H1 (cell line): ENCODE results near the gene VOPP1. TPM values are rescaled to one million over a fixed set of nuclear protein-coding genes. Genes with fewer than 3 reads are reported as not detected.

ENCODE experiments used
- CTCF ChIA-PET: fragments of 300-600 bp; sonication (Branson Sonifier 250); formaldehyde crosslinking; loops from one replicate; lab custom pipeline; 2021; ENCODE audit not compliant: partially characterized antibody; lab: Charles Lee
- POLR2A ChIA-PET: fragments of 300-600 bp; sonication (Branson Sonifier 250); formaldehyde crosslinking; loops from one replicate; lab custom pipeline; 2021; ENCODE audit warnings: inconsistent platforms; ENCODE audit not compliant: partially characterized antibody; lab: Charles Lee
- DNase-seq, 2 experiments: peaks; one replicate each; pipeline versions ENCODE4 v3.0.0 to v3.0.0-alpha.2; 2010 to 2022; ENCODE audit warnings: low spot score in 2 of 2, low read depth in 1 of 2, mixed read lengths in 1 of 2
- FAIRE-seq: peaks from 2 replicates; lab custom pipeline; 2011; peaks lifted over from hg19 to GRCh38; lab: Jason Lieb, UNC
- H2AFZ ChIP-seq: 2 replicates; pipeline ENCODE4 v1.8.1; 2012; ENCODE audit warnings: low read length, inconsistent platforms
- H2AK5ac ChIP-seq: 2 replicates; pipeline ENCODE4 v1.6.1; 2013; ENCODE audit warnings: low read depth, low read length
- H2BK120ac ChIP-seq: replicated peaks from 2 replicates; pipeline ENCODE3; 2013; ENCODE audit warnings: low read depth, low read length, inconsistent platforms
- H2BK12ac ChIP-seq: 2 replicates; pipeline ENCODE4 v1.6.1; 2013; ENCODE audit warnings: low read depth, low read length
- H2BK15ac ChIP-seq: 2 replicates; pipeline ENCODE4 v1.6.1; 2013; ENCODE audit warnings: low read length
- H2BK20ac ChIP-seq: 2 replicates; pipeline ENCODE4 v1.6.1; 2013; ENCODE audit warnings: low read length
- H2BK5ac ChIP-seq: 2 replicates; pipeline ENCODE4 v1.6.1; 2013; ENCODE audit warnings: low read depth, low read length
- H3K14ac ChIP-seq: 2 replicates; pipeline ENCODE4 v1.6.1; 2013; ENCODE audit warnings: inconsistent platforms; ENCODE audit not compliant: insufficient read length
- H3K18ac ChIP-seq: 2 replicates; pipeline ENCODE4 v1.6.1; 2013; ENCODE audit warnings: low read length; ENCODE audit errors: extremely low read depth
- H3K23ac ChIP-seq: 2 replicates; pipeline ENCODE4 v1.6.1; 2013; ENCODE audit warnings: inconsistent platforms; ENCODE audit not compliant: insufficient read length
- H3K23me2 ChIP-seq: 2 replicates; pipeline ENCODE4 v1.6.1; 2013; ENCODE audit warnings: low read depth, low read length
- H3K27ac ChIP-seq: 2 replicates; pipeline ENCODE4 v1.6.1; 2011; ENCODE audit warnings: low read depth, low read length, inconsistent platforms
- H3K27me3 ChIP-seq, 4 experiments: replicated peaks in 1 of 4; 1 replicate in 1 of 4; 2 replicates in 3 of 4; pipeline versions ENCODE4 v1.6.1 to v1.8.1; 2011 to 2013; ENCODE audit warnings: low read length in 3 of 4, mild to moderate bottlenecking in 3 of 4, inconsistent platforms in 2 of 4, mixed read lengths in 2 of 4, moderate library complexity in 1 of 4; ENCODE audit not compliant: control insufficient read depth in 3 of 4, insufficient read depth in 3 of 4; ENCODE audit errors: extremely low read depth in 1 of 4
- H3K36me3 ChIP-seq, 4 experiments: 2 replicates each; pipeline versions ENCODE4 v1.6.1 to v1.8.1; 2011 to 2013; ENCODE audit warnings: mild to moderate bottlenecking in 4 of 4, low read length in 3 of 4, moderate library complexity in 2 of 4, control low read depth in 1 of 4, inconsistent platforms in 1 of 4; ENCODE audit not compliant: insufficient read depth in 4 of 4, control insufficient read depth in 2 of 4
- H3K4ac ChIP-seq: replicated peaks from 2 replicates; pipeline ENCODE3; 2013; ENCODE audit warnings: low read length, low read depth, mixed read lengths, inconsistent platforms; ENCODE audit not compliant: insufficient read length
- H3K4me1 ChIP-seq, 4 experiments: replicated peaks in 1 of 4; 1 replicate in 1 of 4; 2 replicates in 3 of 4; pipeline versions ENCODE4 v1.6.1 to v1.8.1; 2011 to 2013; ENCODE audit warnings: low read length in 3 of 4, inconsistent platforms in 2 of 4, mixed read lengths in 1 of 4; ENCODE audit not compliant: insufficient read depth in 4 of 4, control insufficient read depth in 3 of 4
- H3K4me2 ChIP-seq, 2 experiments: 2 replicates each; pipeline versions ENCODE4 v1.6.1 to v1.8.1; 2011 to 2013; ENCODE audit warnings: low read depth in 2 of 2, low read length in 2 of 2, control low read depth in 1 of 2, inconsistent platforms in 1 of 2, mild to moderate bottlenecking in 1 of 2; ENCODE audit not compliant: insufficient read depth in 1 of 2
- H3K4me3 ChIP-seq, 4 experiments: fragments of 200-600, 300-600 bp in 1 of 4; sonication (generic), shearing (Covaris generic), sonication (Bioruptor Twin) in 1 of 4; 2 replicates each; pipeline versions ENCODE4 v1.5.1 to v1.8.1; 2011 to 2016; ENCODE audit warnings: low read length in 4 of 4, low read depth in 3 of 4, control low read depth in 2 of 4, inconsistent platforms in 2 of 4, mild to moderate bottlenecking in 2 of 4, mixed read lengths in 1 of 4, moderate library complexity in 1 of 4; ENCODE audit not compliant: insufficient read depth in 2 of 4; ENCODE audit errors: extremely low read depth in 1 of 4
- H3K56ac ChIP-seq: replicated peaks from 2 replicates; pipeline ENCODE3; 2013; ENCODE audit warnings: low read depth, mild to moderate bottlenecking, mixed read lengths, low read length, inconsistent platforms; ENCODE audit not compliant: insufficient read length
- H3K79me1 ChIP-seq: 2 replicates; pipeline ENCODE4 v1.6.1; 2013; ENCODE audit warnings: low read depth, low read length, control low read depth
- H3K79me2 ChIP-seq, 2 experiments: 2 replicates each; pipeline versions ENCODE4 v1.6.1 to v1.8.1; 2012 to 2013; ENCODE audit warnings: low read length in 2 of 2, mild to moderate bottlenecking in 2 of 2, inconsistent platforms in 1 of 2; ENCODE audit not compliant: insufficient read depth in 2 of 2, control insufficient read depth in 1 of 2
- H3K9ac ChIP-seq, 4 experiments: replicated peaks in 1 of 4; 1 replicate in 1 of 4; 2 replicates in 3 of 4; pipeline versions ENCODE4 v1.6.1 to v1.8.1; 2011 to 2013; ENCODE audit warnings: low read depth in 3 of 4, low read length in 3 of 4, control low read depth in 2 of 4, mild to moderate bottlenecking in 2 of 4, moderate library complexity in 2 of 4, inconsistent platforms in 1 of 4; ENCODE audit errors: extremely low read depth in 1 of 4
- H3K9me3 ChIP-seq, 2 experiments: 2 replicates each; pipeline versions ENCODE4 v1.6.1 to v1.8.1; 2012 to 2013; ENCODE audit warnings: mild to moderate bottlenecking in 2 of 2, moderate library complexity in 2 of 2, control low read depth in 1 of 2, inconsistent platforms in 1 of 2, low read depth in 1 of 2, low read length in 1 of 2, mixed read lengths in 1 of 2; ENCODE audit not compliant: insufficient read depth in 2 of 2
- H4K20me1 ChIP-seq, 2 experiments: replicated peaks in 1 of 2; 2 replicates each; pipeline versions ENCODE3 to v1.8.1; 2011 to 2013; ENCODE audit warnings: inconsistent platforms in 2 of 2, low read length in 2 of 2, mild to moderate bottlenecking in 1 of 2; ENCODE audit not compliant: insufficient read depth in 2 of 2, control insufficient read depth in 1 of 2
- H4K5ac ChIP-seq: 2 replicates; pipeline ENCODE4 v1.6.1; 2013; ENCODE audit warnings: low read length, low read depth, mixed read lengths, inconsistent platforms; ENCODE audit not compliant: insufficient read length
- H4K8ac ChIP-seq: 2 replicates; pipeline ENCODE4 v1.8.0; 2013; ENCODE audit warnings: mild to moderate bottlenecking, moderate library complexity, low read length, inconsistent platforms; ENCODE audit not compliant: insufficient read depth; ENCODE audit errors: extremely low read depth
- H4K91ac ChIP-seq: replicated peaks from 2 replicates; pipeline ENCODE3; 2013; ENCODE audit warnings: low read length, mixed read lengths, inconsistent platforms; ENCODE audit not compliant: insufficient read length
- BRCA1 ChIP-seq: IDR thresholded peaks from 2 replicates; pipeline ENCODE4 v1.6.1; 2012; ENCODE audit warnings: low read depth, low read length, improper control_type of control experiment
- FOSL1 ChIP-seq: IDR thresholded peaks from 2 replicates; pipeline ENCODE4 v1.6.1; 2011; ENCODE audit warnings: mild to moderate bottlenecking, low read depth, low read length, moderate library complexity; ENCODE audit not compliant: insufficient read depth
- GTF2F1 ChIP-seq: IDR thresholded peaks from 2 replicates; pipeline ENCODE4 v1.6.1; 2012; ENCODE audit warnings: low read depth, low read length, improper control_type of control experiment, borderline replicate concordance
- SIRT6 ChIP-seq: IDR thresholded peaks from one replicate; pipeline ENCODE4 v1.7.1; 2012; ENCODE audit warnings: low read length, inconsistent platforms
- SUZ12 ChIP-seq: fragments of 200-600 bp; sonication (generic); IDR thresholded peaks from 2 replicates; pipeline ENCODE4 v1.6.1; 2012; ENCODE audit warnings: mild to moderate bottlenecking, inconsistent platforms, low read length, moderate library complexity, mixed read lengths
- TBP ChIP-seq: IDR thresholded peaks from 2 replicates; pipeline ENCODE4 v1.6.1; 2011; ENCODE audit warnings: low read depth, low read length, improper control_type of control experiment
- TCF12 ChIP-seq: IDR thresholded peaks from 2 replicates; pipeline ENCODE4 v1.6.1; 2011; ENCODE audit warnings: low read depth, mild to moderate bottlenecking, low read length
- ZNF274 ChIP-seq: IDR thresholded peaks from 2 replicates; pipeline ENCODE4 v1.7.0; 2012; ENCODE audit warnings: low read length, borderline replicate concordance; ENCODE audit errors: extremely low read depth
- WGBS, 2 experiments: shearing (Covaris generic) in 1 of 2; methylation state at CpG; one replicate each; pipeline versions ENCODE4 v1.1.6 to v1.1.7; 2013 to 2015; ENCODE audit warnings: low lambda C conversion rate in 2 of 2, mixed read lengths in 2 of 2, inconsistent platforms in 1 of 2, low coverage in 1 of 2, missing lambda C conversion rate in 1 of 2; ENCODE audit not compliant: insufficient replicate concordance in 2 of 2, insufficient coverage in 1 of 2, insufficient read length in 1 of 2; ENCODE audit errors: extremely low coverage in 1 of 2, missing lambda C conversion rate in 1 of 2; 5-methylcytosine and 5-hydroxymethylcytosine counted together
- polyA plus RNA-seq, 7 experiments: library from polyadenylated mRNA; depleted of rRNA in 3 of 7; stranded (reverse) in 5 of 7; unstranded in 2 of 7; fragments of >200 nt in 5 of 7; fragments of 200-250 nt in 2 of 7; gene quantifications; 1 replicate in 5 of 7; 2 replicates in 1 of 7; 4 replicates in 1 of 7; pipeline versions ENCODE4 v1.2.1 to v1.2.3, GENCODE V29; 2011 to 2013; ENCODE audit warnings: missing spikeins in 2 of 7, mixed read lengths in 2 of 7
- total RNA-seq: library from RNA; stranded (reverse); fragmentation: NEBNext Ultra II Directional; extraction: Animal tissue kit (Norgen Biotek cat#: 25700); gene quantifications from 2 replicates; pipeline ENCODE4 v1.2.1, GENCODE V29; 2021
- TF ChIP-seq, protein P1 (sequence below): IDR thresholded peaks from 2 replicates; pipeline ENCODE4 v1.6.1; 2012; ENCODE audit warnings: inconsistent platforms

Gene VOPP1
- total and polyA plus RNA-seq, 2 of the 8 experiments (the other 6 are each of a cell fraction or from before 2014, with no cell fraction given): 44.7 to 83.0 TPM

DNA sequence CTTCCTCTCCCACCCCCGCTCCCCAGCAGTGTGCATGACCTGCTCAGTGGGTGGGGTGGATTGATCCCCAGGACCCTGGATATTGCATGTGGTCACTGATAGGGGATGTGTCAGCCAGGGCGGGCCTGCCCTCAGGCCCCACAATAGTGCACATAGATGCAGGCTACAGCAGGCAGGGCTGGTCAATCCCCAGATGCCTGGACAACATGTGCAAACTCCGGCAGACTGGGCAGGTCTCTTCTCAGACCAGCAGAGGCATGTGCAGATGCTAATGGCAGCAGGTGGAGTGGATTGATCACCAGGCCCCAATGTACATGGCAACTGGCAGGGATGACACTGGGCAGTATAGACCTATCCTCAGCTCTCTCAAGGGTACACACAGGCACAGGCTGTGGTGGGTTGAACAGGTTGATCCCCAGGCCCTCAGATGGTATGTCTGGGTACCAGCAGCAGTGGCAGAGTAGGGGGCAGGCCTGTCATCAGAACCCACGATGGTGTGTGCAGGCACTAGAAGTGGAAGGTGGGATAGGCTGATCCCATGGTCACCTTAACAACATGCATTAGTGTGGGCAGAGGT is 108.5 kb downstream of the VOPP1 start:
- no peak overlapping the region for H3K18ac ChIP-seq
- no peaks in the 10 kb centered on the region for H3K23me2 ChIP-seq
- ChIA-PET POLR2A (no interaction called here), CTCF (no interaction called here)
- H3K9ac ChIP-seq: no peak overlapping the region
- H4K91ac ChIP-seq: no peak overlapping the region
- H2AFZ ChIP-seq: no peak overlapping the region
- H4K5ac ChIP-seq: no peak overlapping the region
- H3K23ac ChIP-seq: no peak overlapping the region
- H3K4me3 ChIP-seq: no peak overlapping the region
- FAIRE-seq (no peak), DNase-seq (no peak)
- no peak overlapping the region for H2BK5ac ChIP-seq
- no peak overlapping the region for H3K4me2 ChIP-seq
- H3K27me3 ChIP-seq: no peaks in the 10 kb centered on the region; a peak in 1 of 7 replicates
- no peaks in the 10 kb centered on the region for H3K79me1 ChIP-seq
- no peak overlapping the region; the same call in 1 of the 2 replicates for H4K8ac ChIP-seq
- no peak overlapping the region for H2AK5ac ChIP-seq
- H3K9me3 ChIP-seq: peaks cover 40 to 48% of the 10 kb centered on the region in 2 experiments
- no peak overlapping the region for H2BK15ac ChIP-seq
- no peaks in the 10 kb centered on the region for H3K79me2 ChIP-seq
- no peak overlapping the region for H3K14ac ChIP-seq
- H2BK120ac ChIP-seq: no peak overlapping the region
- H3K36me3 ChIP-seq: peaks cover 0 to 44% (median 3%) of the 10 kb centered on the region in 4 experiments; a peak in 3 of 8 replicates
- H3K4me1 ChIP-seq: no peaks in the 10 kb centered on the region
- no peaks in the 10 kb centered on the region for H4K20me1 ChIP-seq
- WGBS, 2 experiments: 95% methylated on average over 4 of the region's 4 CpGs; no CpG with 5 or more reads in 1 of the 2 experiments
- no peak overlapping the region for H3K4ac ChIP-seq
- no peak overlapping the region for H2BK12ac ChIP-seq
- H3K56ac ChIP-seq: no peak overlapping the region
- H3K27ac ChIP-seq: no peak overlapping the region
- no peak overlapping the region for H2BK20ac ChIP-seq
- no peak for TF ChIP-seq TBP
- TF ChIP-seq ZNF274: no peak
- TF ChIP-seq, protein P1, sequence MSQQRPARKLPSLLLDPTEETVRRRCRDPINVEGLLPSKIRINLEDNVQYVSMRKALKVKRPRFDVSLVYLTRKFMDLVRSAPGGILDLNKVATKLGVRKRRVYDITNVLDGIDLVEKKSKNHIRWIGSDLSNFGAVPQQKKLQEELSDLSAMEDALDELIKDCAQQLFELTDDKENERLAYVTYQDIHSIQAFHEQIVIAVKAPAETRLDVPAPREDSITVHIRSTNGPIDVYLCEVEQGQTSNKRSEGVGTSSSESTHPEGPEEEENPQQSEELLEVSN: no peak
- no peak for TF ChIP-seq FOSL1
- TF ChIP-seq SUZ12: no peak
- TF ChIP-seq SIRT6: no peak
- no peak for TF ChIP-seq BRCA1
- no peak for TF ChIP-seq GTF2F1
- no peak for TF ChIP-seq TCF12
